Caco-2 (cell line): ENCODE measurements around the gene LDB3. TPM values are rescaled to one million over a fixed set of nuclear protein-coding genes. Genes with fewer than 3 reads are reported as not detected.

ENCODE experiments used
- BruUV-seq: library from RNA; stranded (reverse); fragments of 400-500 nt; replicated peaks from 2 replicates; lab custom pipeline; 2021; lab: Mats Ljungman, UMichigan
- CTCF ChIA-PET: fragments of 300-600 bp; sonication (Branson Sonifier 250); formaldehyde crosslinking; loops from one replicate; lab custom pipeline; 2022; ENCODE audit warnings: antibody characterized with exemption; lab: Charles Lee
- POLR2A ChIA-PET: fragments of 300-600 bp; sonication (Branson Sonifier 250); formaldehyde crosslinking; loops from one replicate; lab custom pipeline; 2022; ENCODE audit warnings: antibody characterized with exemption; lab: Charles Lee
- DNase-seq, 2 experiments: peaks; one replicate each; pipeline versions ENCODE4 v3.0.0 to v3.0.0-alpha.2; 2020 to 2022
- H3K27me3 ChIP-seq: replicated peaks from 2 replicates; pipeline ENCODE4 v1.6.0; 2011; ENCODE audit warnings: low read length; ENCODE audit not compliant: control insufficient read depth, insufficient read depth
- H3K36me3 ChIP-seq: 2 replicates; pipeline ENCODE4 v1.5.1; 2011; ENCODE audit warnings: low read length; ENCODE audit not compliant: control insufficient read depth, insufficient read depth
- H3K4me1 ChIP-seq: fragments of 250-450 bp; sonication (Bioruptor Pico); 2 replicates; pipeline ENCODE4 v1.5.1; 2020; ENCODE audit warnings: mild to moderate bottlenecking
- H3K4me3 ChIP-seq: 2 replicates; pipeline ENCODE4 v1.5.1; 2011; ENCODE audit warnings: low read depth, mild to moderate bottlenecking, control low read depth, low read length
- H3K9me3 ChIP-seq: fragments of 250-450 bp; sonication (Bioruptor Pico); 2 replicates; pipeline ENCODE4 v1.5.1; 2020; ENCODE audit warnings: mild to moderate bottlenecking, moderate library complexity
- H3K27ac Mint-ChIP-seq: one replicate; pipeline ENCODE4 v1.8.0; 2022; ENCODE audit warnings: mixed read lengths; ENCODE audit not compliant: unreplicated experiment
- H3K27me3 Mint-ChIP-seq: one replicate; pipeline ENCODE4 v1.8.0; 2022; ENCODE audit warnings: mixed read lengths; ENCODE audit not compliant: insufficient read depth, unreplicated experiment
- H3K36me3 Mint-ChIP-seq: one replicate; pipeline ENCODE4 v1.8.0; 2022; ENCODE audit warnings: mild to moderate bottlenecking, mixed read lengths; ENCODE audit not compliant: insufficient read depth, unreplicated experiment
- H3K4me1 Mint-ChIP-seq: one replicate; pipeline ENCODE4 v1.8.0; 2022; ENCODE audit warnings: low read depth, mixed read lengths; ENCODE audit not compliant: unreplicated experiment
- H3K4me3 Mint-ChIP-seq: one replicate; pipeline ENCODE4 v1.8.0; 2022; ENCODE audit warnings: mild to moderate bottlenecking, moderate library complexity, mixed read lengths; ENCODE audit not compliant: unreplicated experiment
- H3K9me3 Mint-ChIP-seq: one replicate; pipeline ENCODE4 v1.8.0; 2022; ENCODE audit warnings: mixed read lengths; ENCODE audit not compliant: unreplicated experiment
- CTCF ChIP-seq, 2 experiments: fragments of 200-600 bp in 1 of 2; IDR thresholded peaks; 1 replicate in 1 of 2; 2 replicates in 1 of 2; pipeline versions ENCODE4 v1.5.1 to v1.8.0; 2011 to 2022; ENCODE audit warnings: antibody characterized with exemption in 1 of 2, control low read depth in 1 of 2, inconsistent platforms in 1 of 2, low read depth in 1 of 2, low read length in 1 of 2, mild to moderate bottlenecking in 1 of 2, moderate library complexity in 1 of 2; ENCODE audit not compliant: insufficient read depth in 1 of 2, severe bottlenecking in 1 of 2, unreplicated experiment in 1 of 2
- intact Hi-C: fragments of 100-400 bp; cut with micrococcal nuclease; formaldehyde crosslinking; loops from one replicate; pipeline ENCODE4 v1.10.0; 2022; ENCODE audit not compliant: unreplicated experiment
- total RNA-seq: library from RNA; stranded (reverse); gene quantifications from 2 replicates; pipeline ENCODE4 v1.2.3, GENCODE V29; 2022

LDB3 gene
- total RNA-seq, 1 experiment from 2014 or later = 0.09 TPM

GRCh38 chr10:86744067-86744725, 75.9 kb downstream of the LDB3 start:
- Mint-ChIP-seq H3K4me3 (no peak overlapping the region), H3K36me3 (no peaks in the 10 kb centered on the region), H3K27me3 (no peaks in the 10 kb centered on the region), H3K9me3 (no peaks in the 10 kb centered on the region), H3K4me1 (no peaks in the 10 kb centered on the region), H3K27ac (no peak overlapping the region)
- no peaks in the 10 kb centered on the region for H3K9me3 ChIP-seq
- H3K4me1 ChIP-seq = no peaks in the 10 kb centered on the region
- DNase-seq = no peak
- H3K27me3 ChIP-seq = no peaks in the 10 kb centered on the region
- POLR2A ChIA-PET = no interaction called here
- BruUV-seq = no TSS peak
- no peak for TF ChIP-seq CTCF (IDR thresholded peaks at IDR 0.05; ENCODE audit: insufficient read depth in 1 of 2, low read depth in 1 of 2, low read length in 1 of 2, severe bottlenecking in 1 of 2, unreplicated experiment in 1 of 2)
- CTCF ChIA-PET = no interaction called here
- intact Hi-C loops = no loop called here
- no peaks in the 10 kb centered on the region for H3K36me3 ChIP-seq
- H3K4me3 ChIP-seq = no peak overlapping the region

- H3K4me3 Mint-ChIP-seq = no peak overlapping the region
- H3K4me1 ChIP-seq = 0 out of 2 replicates have a peak, but pooled peaks cover 9% of the 10 kb centered on the region
- H3K27me3 Mint-ChIP-seq = no peaks in the 10 kb centered on the region
- intact Hi-C loops = no loop called here
- no peak for TF ChIP-seq CTCF (IDR thresholded peaks at IDR 0.05; ENCODE audit: insufficient read depth in 1 of 2, low read depth in 1 of 2, low read length in 1 of 2, severe bottlenecking in 1 of 2, unreplicated experiment in 1 of 2)
- no peaks in the 10 kb centered on the region for H3K36me3 ChIP-seq
- no peak overlapping the region for H3K27ac Mint-ChIP-seq
- no peaks in the 10 kb centered on the region for H3K9me3 Mint-ChIP-seq
- peaks cover 10% of the 10 kb centered on the region for H3K4me1 Mint-ChIP-seq
- no peaks in the 10 kb centered on the region for H3K9me3 ChIP-seq
- POLR2A ChIA-PET = no interaction called here
- CTCF ChIA-PET = no interaction called here
- BruUV-seq = no TSS peak
- H3K27me3 ChIP-seq = no peaks in the 10 kb centered on the region
- H3K4me3 ChIP-seq = no peak overlapping the region
- H3K36me3 Mint-ChIP-seq = no peaks in the 10 kb centered on the region
- DNase-seq = no peak
Measured at GRCh38 chr10:86747796-86748581, 79.7 kb downstream of the LDB3 start.

- H3K4me1 Mint-ChIP-seq = peaks cover 16% of the 10 kb centered on the region
- Histone ChIP-seq H3K27me3 (no peaks in the 10 kb centered on the region), H3K4me3 (no peak overlapping the region), H3K4me1 (0 out of 2 replicates have a peak, but pooled peaks cover 9% of the 10 kb centered on the region), H3K9me3 (no peaks in the 10 kb centered on the region), H3K36me3 (no peaks in the 10 kb centered on the region)
- intact Hi-C loops = no loop called here
- no TSS peak for BruUV-seq
- H3K36me3 Mint-ChIP-seq = no peaks in the 10 kb centered on the region
- H3K27me3 Mint-ChIP-seq = no peaks in the 10 kb centered on the region
- no peak overlapping the region for H3K4me3 Mint-ChIP-seq
- H3K27ac Mint-ChIP-seq = no peak overlapping the region
- no peak for DNase-seq
- ChIA-PET CTCF (no interaction called here), POLR2A (no interaction called here)
- H3K9me3 Mint-ChIP-seq = no peaks in the 10 kb centered on the region
- no peak for TF ChIP-seq CTCF (IDR thresholded peaks at IDR 0.05; ENCODE audit: insufficient read depth in 1 of 2, low read depth in 1 of 2, low read length in 1 of 2, severe bottlenecking in 1 of 2, unreplicated experiment in 1 of 2)
Measured at GRCh38 chr10:86749854-86750253, 81.5 kb downstream of the LDB3 start.
